ENCODE measurements around the gene ESPNL.

ESPNL gene

GRCh38 chr2:238142382-238143205 lies 42.5 kb downstream of the ESPNL start:
- no peak for DNase-seq

- no peak for DNase-seq
Observed at GRCh38 chr2:238143239-238143951, 43.3 kb downstream of the ESPNL start.

GRCh38 chr2:238144262-238144661 lies 44.1 kb downstream of the ESPNL start:
- no peak for DNase-seq

GRCh38 chr2:238145046-238145445 lies 44.9 kb downstream of the ESPNL start:
- DNase-seq: no peak

GRCh38 chr2:238145851-238146250 lies 45.7 kb downstream of the ESPNL start:
- no peak for DNase-seq

GRCh38 chr2:238146884-238147544 lies 46.9 kb downstream of the ESPNL start:
- no peak for DNase-seq

GRCh38 chr2:238148981-238149380 lies 48.8 kb downstream of the ESPNL start:
- no peak for DNase-seq

GRCh38 chr2:238149841-238150572 lies 49.9 kb downstream of the ESPNL start:
- DNase-seq: no peak

GRCh38 chr2:238150686-238151085 lies 50.5 kb downstream of the ESPNL start:
- DNase-seq: no peak

- DNase-seq: no peak
Observed at GRCh38 chr2:238151205-238151604, 51.1 kb downstream of the ESPNL start.

- DNase-seq: no peak
Observed at GRCh38 chr2:238151628-238152235, 51.6 kb downstream of the ESPNL start.

GRCh38 chr2:238152771-238153688 lies 52.9 kb downstream of the ESPNL start:
- no peak for DNase-seq

GRCh38 chr2:238154570-238154969 lies 54.4 kb downstream of the ESPNL start:
- no peak for DNase-seq

- no peak for DNase-seq
Observed at GRCh38 chr2:238155051-238155760, 55.1 kb downstream of the ESPNL start.

GRCh38 chr2:238155761-238156694 lies 55.9 kb downstream of the ESPNL start:
- no peak for DNase-seq

- no peak for DNase-seq
Observed at GRCh38 chr2:238157506-238158017, 57.4 kb downstream of the ESPNL start.

- no peak for DNase-seq
Observed at GRCh38 chr2:238158018-238158508, 57.9 kb downstream of the ESPNL start.

- DNase-seq: no peak
Observed at GRCh38 chr2:238158509-238159070, 58.5 kb downstream of the ESPNL start, which contains the start of gene ERFE. TSS of gene ERFE (plus strand) at chr2:238158970. CDS start at chr2:238159008, 38 bp downstream.

GRCh38 chr2:238159071-238159539 lies 59.0 kb downstream of the ESPNL start:
- no peak for DNase-seq
